GM13976 (cell line): Measurements from ENCODE around the gene PRKCA.

Source experiments
- DNase-seq: peaks from one replicate; pipeline ENCODE4 v3.0.0; 2012; ENCODE audit warnings: low spot score
- CTCF ChIP-seq: IDR thresholded peaks from 2 replicates; pipeline ENCODE4 v1.5.1; 2012; ENCODE audit warnings: borderline replicate concordance, mild to moderate bottlenecking; ENCODE audit not compliant: insufficient read depth; ENCODE audit errors: extremely low read depth, missing control alignments, control extremely low read depth
- in situ Hi-C: fragments of 300-500 bp; cut with MboI; formaldehyde crosslinking; loops from one replicate; pipeline ENCODE4 v1.12.0; 2022; ENCODE audit warnings: low sequenced_read_pairs, mixed read lengths, inconsistent platforms; ENCODE audit not compliant: unreplicated experiment

PRKCA gene

GRCh38 chr17:66373944-66374817 lies 71.8 kb downstream of the PRKCA start:
- no peak for DNase-seq
- in situ Hi-C loops: no loop called here
- TF ChIP-seq CTCF: no peak

DNA sequence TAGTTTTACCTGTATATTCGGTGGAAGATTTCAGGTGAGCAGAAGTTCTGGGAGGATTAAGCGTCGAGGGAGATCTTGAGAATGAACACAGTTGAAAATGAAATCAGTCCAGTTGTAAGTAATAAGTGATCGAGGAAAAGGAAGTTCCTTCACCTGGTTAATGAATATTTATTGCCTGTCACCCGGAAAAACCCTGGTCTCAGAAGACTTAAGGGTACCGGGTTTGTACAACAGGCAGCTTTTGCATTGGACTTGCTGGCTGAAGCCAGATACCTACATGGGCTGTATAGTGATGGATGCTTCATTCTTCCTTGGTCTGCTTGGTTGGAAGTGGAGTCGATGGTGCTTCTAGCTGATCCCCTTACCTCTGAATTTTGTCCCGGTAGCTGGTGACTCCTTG lies 72.7 kb downstream of the PRKCA start:
- TF ChIP-seq CTCF: no peak
- DNase-seq: no peak
- in situ Hi-C loops: no loop called here

DNA sequence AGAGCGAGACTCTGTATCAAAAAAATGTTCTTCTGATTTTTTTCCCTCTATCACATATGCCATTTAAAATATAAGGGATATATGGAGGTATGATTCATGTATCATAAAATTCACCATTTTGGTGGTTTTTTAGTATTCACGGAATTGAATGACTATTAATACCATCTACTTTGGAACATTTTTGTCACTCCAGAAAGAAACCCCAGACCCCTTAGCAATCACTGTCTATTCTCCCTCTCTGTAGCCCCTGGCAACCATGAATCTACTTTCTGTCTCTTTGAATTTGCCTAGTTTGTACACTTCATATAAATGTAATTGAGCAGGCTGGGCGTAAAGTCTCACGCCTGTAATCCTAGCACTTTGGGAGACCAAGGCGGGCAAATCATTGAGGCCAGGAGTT lies 75.9 kb downstream of the PRKCA start:
- no peak for TF ChIP-seq CTCF
- no peak for DNase-seq
- in situ Hi-C loops: no loop called here

- no peak for TF ChIP-seq CTCF
- no peak for DNase-seq
- in situ Hi-C loops: no loop called here
Observed at GRCh38 chr17:66379544-66379943, 77.1 kb downstream of the PRKCA start.

DNA sequence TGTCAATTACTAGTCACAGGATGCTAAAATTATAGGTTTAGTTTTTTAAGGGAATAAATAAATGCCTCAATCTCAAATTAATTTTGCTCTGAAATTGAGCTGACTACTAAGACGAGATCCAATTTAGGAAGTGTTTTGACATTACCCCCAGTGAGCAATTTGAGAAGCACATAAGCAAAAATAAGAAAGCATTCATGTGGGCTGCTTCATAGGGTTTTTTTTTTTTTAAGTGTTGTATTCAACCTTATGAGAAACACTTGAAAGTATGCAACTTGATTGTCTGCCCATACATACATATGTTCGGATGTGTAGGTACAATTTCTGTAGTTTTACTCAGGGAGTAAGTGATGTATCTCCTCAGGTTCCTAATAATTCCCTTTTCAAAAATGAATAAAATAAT lies 77.6 kb downstream of the PRKCA start:
- no peak for TF ChIP-seq CTCF
- in situ Hi-C loops: no loop called here
- no peak for DNase-seq

GRCh38 chr17:66381701-66382362 lies 79.4 kb downstream of the PRKCA start:
- in situ Hi-C loops: no loop called here
- DNase-seq: no peak
- TF ChIP-seq CTCF: no peak
